ENCODE data around the gene KIAA1217. TPM values are rescaled to one million over a fixed set of nuclear protein-coding genes. Genes with fewer than 3 reads are reported as not detected.

KIAA1217 gene
- total RNA-seq, 1 donor from 2014 or later = 73.2 TPM

GRCh38 chr10:24556750-24557742, 348.1 kb downstream of the KIAA1217 start:
- Mint-ChIP-seq H3K27me3 (no peaks in the 10 kb centered on the region), H3K4me3 (peak overlapping the region; percentile 1), H3K9me3 (no peaks in the 10 kb centered on the region), H3K27ac (peak overlapping the region; percentile 26), H3K36me3 (no peaks in the 10 kb centered on the region), H3K4me1 (ENCODE audit: unreplicated experiment) (peaks cover 25% of the 10 kb centered on the region)
- no peak for DNase-seq (ENCODE audit: extremely low spot score, unreplicated experiment)
- TF ChIP-seq CTCF (conservative IDR thresholded peaks at IDR 0.05) = peak; percentile 89

GRCh38 chr10:24561453-24561852, 352.5 kb downstream of the KIAA1217 start:
- Mint-ChIP-seq H3K27me3 (no peaks in the 10 kb centered on the region), H3K36me3 (no peaks in the 10 kb centered on the region), H3K4me3 (no peak overlapping the region), H3K9me3 (no peaks in the 10 kb centered on the region), H3K4me1 (ENCODE audit: unreplicated experiment) (peaks cover 20% of the 10 kb centered on the region), H3K27ac (no peak overlapping the region)
- no peak for TF ChIP-seq CTCF (conservative IDR thresholded peaks at IDR 0.05)
- DNase-seq (ENCODE audit: extremely low spot score, unreplicated experiment) = no peak

GRCh38 chr10:24568042-24568441, 359.1 kb downstream of the KIAA1217 start:
- Mint-ChIP-seq H3K9me3 (no peaks in the 10 kb centered on the region), H3K36me3 (no peaks in the 10 kb centered on the region), H3K27me3 (peaks cover 4% of the 10 kb centered on the region), H3K27ac (no peak overlapping the region), H3K4me3 (no peak overlapping the region), H3K4me1 (ENCODE audit: unreplicated experiment) (no peaks in the 10 kb centered on the region)
- DNase-seq (ENCODE audit: extremely low spot score, unreplicated experiment) = no peak
- no peak for TF ChIP-seq CTCF (conservative IDR thresholded peaks at IDR 0.05)

GRCh38 chr10:24569330-24569796, 360.4 kb downstream of the KIAA1217 start:
- H3K9me3 Mint-ChIP-seq = no peaks in the 10 kb centered on the region
- H3K4me1 Mint-ChIP-seq (ENCODE audit: unreplicated experiment) = no peaks in the 10 kb centered on the region
- peaks cover 4% of the 10 kb centered on the region for H3K27me3 Mint-ChIP-seq
- H3K36me3 Mint-ChIP-seq = no peaks in the 10 kb centered on the region
- no peak for TF ChIP-seq CTCF (conservative IDR thresholded peaks at IDR 0.05)
- H3K4me3 Mint-ChIP-seq = no peak overlapping the region
- no peak for DNase-seq (ENCODE audit: extremely low spot score, unreplicated experiment)
- H3K27ac Mint-ChIP-seq = no peak overlapping the region

- H3K36me3 Mint-ChIP-seq = no peaks in the 10 kb centered on the region
- DNase-seq (ENCODE audit: extremely low spot score, unreplicated experiment) = no peak
- no peak overlapping the region for H3K27ac Mint-ChIP-seq
- H3K27me3 Mint-ChIP-seq = peaks cover 4% of the 10 kb centered on the region
- H3K9me3 Mint-ChIP-seq = no peaks in the 10 kb centered on the region
- H3K4me3 Mint-ChIP-seq = no peak overlapping the region
- TF ChIP-seq CTCF (conservative IDR thresholded peaks at IDR 0.05) = no peak
- no peaks in the 10 kb centered on the region for H3K4me1 Mint-ChIP-seq (ENCODE audit: unreplicated experiment)
Measured at GRCh38 chr10:24569828-24570657, 361.1 kb downstream of the KIAA1217 start.
